Endometrial microvascular endothelial cells (primary cell): ENCODE data around the gene CPA5. TPM values are rescaled to one million over a fixed set of nuclear protein-coding genes. Genes with fewer than 3 reads are reported as not detected.

Experiments used
- in situ Hi-C: cut with HindIII; loops from 2 replicates; pipeline ENCODE4 v1.10.0; 2017; ENCODE audit warnings: low sequenced_read_pairs, low pct_unique_long_range_greater_than_20kb; ENCODE audit errors: inconsistent ontology term
- total RNA-seq: library from RNA; depleted of rRNA; stranded (reverse); fragments of >200 nt; gene quantifications from one replicate; pipeline ENCODE4 v1.2.3, GENCODE V29; 2015; ENCODE audit errors: inconsistent ontology term

The CPA5 gene
- total RNA-seq, 1 donor from 2014 or later: not detected

DNA sequence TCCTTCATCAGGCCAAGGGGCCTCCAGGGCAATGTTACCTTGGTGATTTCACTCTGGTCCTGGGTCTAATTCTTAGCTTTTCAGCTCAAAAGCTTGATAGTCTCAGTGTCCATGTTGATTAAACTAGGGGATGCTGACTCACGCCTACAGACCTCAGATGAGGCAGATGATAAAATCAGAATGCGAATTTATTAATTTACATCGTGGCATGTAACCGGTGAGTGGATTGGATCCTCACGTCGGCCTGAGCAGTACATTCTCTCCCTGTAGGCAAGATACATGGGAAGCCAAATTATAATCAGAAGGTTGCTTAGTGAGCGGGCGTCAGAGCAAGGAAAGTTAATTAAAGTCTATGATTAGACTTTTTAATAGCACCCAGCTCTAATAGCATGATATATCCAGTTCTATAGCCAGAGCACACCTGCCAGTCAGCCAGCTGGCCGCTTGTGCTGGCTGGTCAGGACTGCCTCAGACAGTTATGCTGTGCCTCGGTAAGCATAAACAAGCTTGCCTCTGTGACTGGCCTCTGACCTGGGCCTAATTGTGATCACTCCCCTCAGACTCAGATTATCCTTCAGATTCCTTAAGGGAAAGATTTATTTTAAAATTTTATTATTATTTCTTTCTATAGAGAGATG is 20.2 kb upstream of the CPA5 start:
- in situ Hi-C loops: no loop called here

DNA sequence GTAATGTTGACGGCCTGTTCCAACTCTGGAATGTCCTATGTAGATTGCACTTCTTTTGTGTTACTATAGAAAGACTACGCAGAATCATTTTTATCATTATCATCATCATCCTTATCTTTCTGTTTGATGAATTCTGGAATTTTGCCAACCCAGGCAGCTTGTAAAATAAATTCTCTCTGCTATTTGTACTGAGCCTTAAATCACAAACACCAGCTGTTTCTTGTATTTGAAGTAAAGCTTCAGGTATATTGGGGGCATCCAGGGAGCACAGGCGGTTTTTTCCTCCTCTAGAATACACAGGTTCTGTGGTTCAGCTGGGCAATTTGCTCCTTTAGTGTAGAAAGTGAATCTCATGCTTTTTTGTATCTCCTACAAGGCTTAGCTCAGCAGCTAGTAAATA is 14.9 kb upstream of the CPA5 start:
- in situ Hi-C loops: no loop called here

DNA sequence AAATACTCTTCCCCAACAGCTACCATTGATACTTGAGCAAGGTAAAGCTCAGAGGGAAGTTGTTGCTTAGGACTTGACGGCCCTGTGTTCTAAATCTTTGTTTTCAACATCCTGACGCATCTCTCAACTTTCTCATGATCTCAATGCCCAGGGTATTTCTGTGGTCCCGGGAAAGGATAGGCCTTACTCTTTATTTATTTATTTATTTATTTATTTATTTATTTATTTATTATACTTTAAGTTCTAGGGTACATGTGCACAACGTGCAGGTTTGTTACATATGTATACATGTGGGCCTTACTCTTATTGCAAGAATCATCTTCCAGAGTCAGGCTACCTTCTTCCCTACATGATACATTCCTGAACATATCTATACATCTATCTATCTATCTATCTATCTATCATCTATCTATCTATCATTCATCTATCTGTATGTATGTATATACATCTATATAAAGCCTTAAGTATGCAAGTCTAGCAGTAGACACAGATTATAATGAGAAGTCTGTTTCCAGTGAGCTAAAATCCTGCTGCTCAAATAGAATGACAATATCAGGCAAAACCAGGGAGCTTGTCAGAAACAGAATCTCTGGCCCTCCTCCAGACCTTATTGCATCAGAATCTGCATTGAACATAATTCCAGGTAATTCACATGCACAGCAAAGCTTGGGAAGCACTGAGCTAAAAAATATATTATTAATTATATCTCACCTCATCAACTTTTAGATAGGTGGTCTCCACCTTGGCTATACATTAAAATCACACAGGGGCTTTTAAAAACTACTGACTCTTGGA is 12.2 kb upstream of the CPA5 start:
- in situ Hi-C loops: no loop called here

DNA sequence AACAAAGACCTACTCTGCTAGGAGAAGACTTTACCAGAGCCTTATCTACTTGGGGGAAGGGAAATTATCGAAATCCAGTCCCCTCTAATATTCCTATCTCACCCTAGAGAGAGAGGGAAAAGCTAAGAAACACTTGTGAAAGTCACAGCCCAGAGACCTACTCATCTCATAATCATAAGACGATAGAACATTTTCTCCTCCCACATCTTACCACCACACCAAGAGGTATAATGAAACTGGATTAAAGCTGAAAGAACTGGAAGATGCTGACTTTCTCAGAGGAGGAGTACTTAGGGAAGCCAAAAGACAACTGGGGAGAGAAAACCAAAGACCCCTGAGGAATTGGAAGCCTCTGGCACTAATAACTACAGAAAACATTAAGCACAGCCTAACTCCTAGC is 10.8 kb upstream of the CPA5 start:
- in situ Hi-C loops: no loop called here

DNA sequence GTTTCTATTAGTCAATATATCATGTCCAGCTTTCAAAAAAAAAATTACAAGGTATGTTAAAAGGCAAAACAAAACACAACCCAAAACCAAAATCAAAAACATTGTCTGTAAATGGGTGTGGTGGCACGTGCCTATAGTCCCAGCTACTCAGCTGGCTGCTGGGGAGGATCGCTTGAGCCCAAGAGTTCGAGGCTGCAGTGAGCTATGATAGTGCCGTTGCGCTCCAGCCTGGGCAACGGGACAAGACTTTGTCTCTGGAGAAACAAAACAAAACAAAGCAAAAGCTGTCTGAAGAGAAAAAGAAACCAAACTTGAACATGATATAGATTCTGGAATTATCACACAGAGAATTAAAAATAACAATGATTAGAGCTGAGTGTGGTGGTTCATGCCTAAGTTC is 10.3 kb upstream of the CPA5 start:
- in situ Hi-C loops: no loop called here

DNA sequence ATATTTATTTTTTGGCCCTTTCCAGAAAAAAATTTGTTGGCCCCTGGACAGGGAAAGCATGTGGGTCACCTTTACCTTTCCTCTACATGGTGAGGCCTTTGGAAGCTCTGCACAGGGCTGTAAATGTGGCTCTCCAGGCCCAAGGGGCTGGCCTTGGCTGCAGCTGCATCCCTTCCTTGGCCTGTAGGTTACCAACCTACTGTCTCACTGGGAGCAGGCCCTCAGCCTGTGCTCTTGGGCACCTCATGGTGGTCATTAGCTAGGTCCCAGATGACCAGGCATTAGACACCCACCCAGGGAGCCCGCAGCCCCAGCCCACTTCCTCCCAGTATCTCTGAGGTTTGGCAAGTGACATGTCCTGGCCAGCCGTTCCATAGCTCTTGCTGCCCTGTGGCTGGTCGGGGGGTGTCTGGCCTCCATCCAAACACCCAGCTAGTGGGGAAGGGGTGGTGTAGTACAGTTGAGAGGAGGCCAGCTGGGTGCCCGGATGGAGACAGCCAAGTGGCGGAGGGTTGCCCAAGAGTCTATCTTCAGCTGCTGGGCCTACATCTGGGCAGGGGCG is 7.1 kb upstream of the CPA5 start:
- in situ Hi-C loops: no loop called here

DNA sequence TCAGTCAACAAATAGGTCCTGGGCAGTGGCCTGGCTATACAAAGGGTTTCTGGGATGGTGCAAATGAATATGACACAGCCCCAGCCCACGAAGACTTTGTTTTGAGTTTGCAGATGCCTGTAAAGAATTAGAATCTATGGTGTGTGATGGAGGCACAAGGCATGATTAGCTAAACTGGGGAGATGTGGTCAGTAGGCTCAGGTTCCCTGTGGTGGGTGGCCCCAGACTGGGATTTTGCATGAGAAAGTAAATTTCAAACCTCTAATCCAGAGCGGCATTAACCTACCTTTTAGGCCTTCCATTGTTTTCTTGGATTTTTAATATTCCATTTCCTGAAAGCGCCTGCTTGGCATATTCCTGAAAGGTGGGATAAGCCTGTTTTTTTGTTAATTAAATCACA is 6.4 kb upstream of the CPA5 start:
- in situ Hi-C loops: no loop called here

DNA sequence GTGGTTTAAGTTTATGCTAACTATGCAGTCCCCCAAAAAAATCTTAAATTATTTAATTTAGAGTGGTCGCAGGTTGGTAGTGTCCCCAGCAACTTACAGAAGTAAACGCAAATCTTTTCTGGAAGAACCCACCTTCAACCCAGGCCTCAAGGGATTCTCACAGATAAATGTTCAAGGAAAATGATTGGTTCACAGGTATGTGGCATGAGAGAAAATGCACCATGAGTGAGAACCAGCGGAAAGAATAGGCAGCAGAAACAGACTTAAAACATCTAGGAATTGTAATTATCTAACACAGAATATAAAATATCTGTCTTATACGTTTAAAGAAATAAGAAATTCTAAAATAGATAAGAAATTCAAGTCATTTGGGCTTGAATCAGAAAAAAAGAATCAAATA is 2.7 kb upstream of the CPA5 start:
- in situ Hi-C loops: no loop called here

DNA sequence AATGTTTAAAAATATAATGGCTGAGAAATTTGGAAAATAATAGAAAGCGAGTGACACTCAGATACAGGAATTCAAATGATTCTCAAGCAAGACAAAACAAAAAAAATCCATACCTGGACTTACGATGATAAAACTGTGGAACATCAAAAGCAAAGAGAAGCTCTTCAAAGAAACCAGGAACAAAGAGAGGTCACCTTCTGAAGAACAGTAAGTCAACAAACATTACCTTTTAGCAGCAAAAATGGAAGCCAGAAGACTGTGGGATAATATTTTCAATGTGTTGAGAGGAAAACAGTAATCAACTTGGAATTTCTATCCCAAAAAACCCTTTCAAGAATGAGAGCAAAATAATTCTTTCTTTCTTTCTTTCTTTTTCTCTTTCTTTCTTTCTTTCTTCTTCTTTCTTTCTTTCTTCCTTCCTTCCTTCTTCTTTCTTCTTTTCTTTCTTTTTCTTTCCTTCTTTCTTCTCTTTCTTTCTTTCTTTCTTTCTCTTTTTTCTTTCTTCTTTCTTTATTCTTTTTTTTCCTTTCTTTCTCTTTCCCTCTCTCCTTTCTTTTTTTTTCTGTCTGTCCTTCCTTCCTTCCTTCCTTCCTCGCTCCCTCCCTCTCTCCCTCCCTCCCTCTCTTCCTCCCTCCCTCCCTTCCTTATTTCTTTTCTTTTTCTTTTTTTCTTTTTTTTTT is 1.8 kb upstream of the CPA5 start:
- in situ Hi-C loops: no loop called here

DNA sequence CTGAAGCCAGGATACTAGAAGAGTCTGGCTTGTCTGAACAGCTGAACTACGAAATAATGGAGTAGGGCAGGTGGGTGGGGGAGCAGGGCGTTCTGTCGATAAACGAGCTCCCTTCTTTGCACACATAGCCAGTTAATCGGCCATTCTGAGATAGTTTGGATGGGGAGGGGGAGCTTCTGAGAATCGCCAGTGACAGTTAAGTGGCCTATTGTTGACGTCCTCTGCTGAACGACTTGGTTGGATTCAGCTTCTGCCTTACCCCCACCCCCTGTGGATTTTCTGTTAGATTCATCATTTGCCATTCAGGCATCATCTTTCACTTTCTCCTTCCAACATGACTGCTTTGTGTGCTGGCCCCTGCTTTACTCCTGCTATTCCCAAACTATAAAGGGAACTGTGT is 520 bp downstream of the CPA5 start:
- in situ Hi-C loops: no loop called here

DNA sequence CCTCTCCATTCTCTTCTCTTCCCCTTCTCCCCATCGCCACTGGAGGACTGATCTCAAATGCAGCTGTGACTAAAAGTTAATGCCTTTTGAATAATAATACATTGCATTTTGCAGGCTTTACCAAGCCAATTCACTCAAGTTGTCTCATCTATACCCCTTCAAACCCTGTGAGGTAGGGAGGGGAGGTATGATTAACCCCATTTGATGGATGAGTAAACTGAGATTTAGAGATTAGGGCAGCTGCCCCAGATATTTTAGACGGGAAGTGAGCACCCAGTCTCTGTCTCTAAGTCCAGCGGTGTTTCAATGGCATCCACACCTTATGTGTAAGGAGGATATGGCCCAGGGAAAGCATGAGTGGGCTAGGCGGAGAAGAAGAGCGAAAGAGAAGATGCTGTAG is 1.1 kb downstream of the CPA5 start:
- in situ Hi-C loops: no loop called here

DNA sequence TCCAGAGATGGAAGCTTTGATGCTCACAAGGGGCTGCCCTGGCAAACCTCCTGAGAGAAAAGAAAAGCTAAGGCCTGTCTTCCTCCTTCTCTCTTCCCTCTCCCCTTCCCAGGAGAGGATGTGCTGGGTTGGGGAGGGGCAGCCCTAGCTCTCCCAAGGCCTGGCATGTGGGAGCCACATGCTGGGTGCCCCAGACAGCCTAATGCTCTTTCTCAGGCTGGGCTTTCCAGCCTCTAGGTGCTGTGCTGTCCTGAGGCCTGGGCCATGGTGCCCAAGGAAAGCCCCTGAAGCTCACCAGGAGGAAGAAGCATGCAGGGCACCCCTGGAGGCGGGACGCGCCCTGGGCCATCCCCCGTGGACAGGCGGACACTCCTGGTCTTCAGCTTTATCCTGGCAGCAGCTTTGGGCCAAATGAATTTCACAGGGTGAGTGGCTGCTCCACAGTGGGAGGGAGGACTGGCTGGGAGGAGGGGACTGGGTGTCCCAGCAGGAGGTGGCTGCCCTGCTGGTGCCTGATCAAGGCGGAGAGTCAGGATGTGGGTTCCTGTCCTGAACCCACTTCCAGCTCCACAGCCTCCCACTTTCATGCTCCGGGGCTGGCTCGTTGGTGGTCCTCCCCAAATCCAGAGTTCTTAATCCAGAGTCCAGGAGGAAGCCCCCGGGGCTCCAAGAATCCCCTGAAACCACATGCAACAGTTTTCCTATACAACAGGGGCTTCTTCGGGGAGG is 1.7 kb downstream of the CPA5 start:
- in situ Hi-C loops: no loop called here

DNA sequence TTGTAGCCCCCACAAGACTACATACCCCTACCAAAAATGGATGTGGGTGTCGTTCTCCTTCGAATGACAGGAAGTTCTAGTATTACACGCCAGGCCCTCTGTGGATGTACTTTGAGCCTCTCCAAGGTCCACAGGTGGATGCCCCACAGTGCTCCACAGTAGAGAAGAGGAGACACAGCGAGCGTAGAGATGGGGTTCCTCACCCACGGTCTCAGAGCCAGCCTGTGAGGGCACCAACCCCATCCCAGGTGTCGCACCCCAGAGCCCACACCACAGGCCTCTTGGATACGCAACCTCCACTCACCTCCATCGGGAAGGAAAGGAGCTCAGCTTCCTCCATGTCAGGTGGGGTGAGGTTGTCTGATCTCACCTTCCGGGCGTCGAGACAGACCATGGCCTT is 2.3 kb downstream of the CPA5 start:
- in situ Hi-C loops: no loop called here

DNA sequence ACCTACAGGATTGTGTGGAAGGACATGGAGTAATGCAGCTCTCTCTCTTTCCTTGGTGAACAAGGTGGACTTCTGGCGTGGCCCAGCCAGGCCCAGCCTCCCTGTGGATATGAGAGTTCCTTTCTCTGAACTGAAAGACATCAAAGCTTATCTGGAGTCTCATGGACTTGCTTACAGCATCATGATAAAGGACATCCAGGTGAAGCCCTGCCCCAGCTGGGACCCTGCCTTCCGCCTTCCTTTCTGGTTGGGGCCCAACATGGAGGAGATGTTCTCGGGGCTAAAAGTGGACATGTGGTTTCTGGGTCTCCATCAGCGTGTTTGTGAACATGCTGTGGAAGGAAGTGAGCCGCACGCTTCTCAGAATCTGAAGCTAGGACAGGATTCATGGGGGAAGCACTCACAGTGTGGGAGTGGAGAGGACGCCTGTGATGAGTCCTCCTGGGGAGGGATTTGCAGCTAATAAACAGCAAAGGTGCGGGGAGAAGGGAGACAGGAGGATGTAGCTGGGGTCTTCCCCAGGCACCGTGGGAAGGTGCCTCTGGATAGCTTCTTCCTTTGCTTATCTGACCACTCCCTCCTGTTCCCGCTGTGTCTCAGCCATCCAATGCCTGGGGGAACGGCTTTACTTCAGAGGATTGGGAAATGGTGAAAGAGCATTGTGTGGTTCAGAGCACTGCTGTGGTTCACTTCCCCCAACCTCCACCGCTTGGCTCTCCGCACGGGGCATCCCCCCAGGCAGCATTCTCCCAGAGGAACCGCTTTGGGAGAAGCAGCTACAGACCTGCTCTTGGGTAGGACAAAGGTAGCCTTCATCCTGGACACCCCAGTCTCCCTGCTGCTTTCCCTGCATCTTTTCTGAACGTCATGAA is 5.5 kb downstream of the CPA5 start:
- in situ Hi-C loops: no loop called here

DNA sequence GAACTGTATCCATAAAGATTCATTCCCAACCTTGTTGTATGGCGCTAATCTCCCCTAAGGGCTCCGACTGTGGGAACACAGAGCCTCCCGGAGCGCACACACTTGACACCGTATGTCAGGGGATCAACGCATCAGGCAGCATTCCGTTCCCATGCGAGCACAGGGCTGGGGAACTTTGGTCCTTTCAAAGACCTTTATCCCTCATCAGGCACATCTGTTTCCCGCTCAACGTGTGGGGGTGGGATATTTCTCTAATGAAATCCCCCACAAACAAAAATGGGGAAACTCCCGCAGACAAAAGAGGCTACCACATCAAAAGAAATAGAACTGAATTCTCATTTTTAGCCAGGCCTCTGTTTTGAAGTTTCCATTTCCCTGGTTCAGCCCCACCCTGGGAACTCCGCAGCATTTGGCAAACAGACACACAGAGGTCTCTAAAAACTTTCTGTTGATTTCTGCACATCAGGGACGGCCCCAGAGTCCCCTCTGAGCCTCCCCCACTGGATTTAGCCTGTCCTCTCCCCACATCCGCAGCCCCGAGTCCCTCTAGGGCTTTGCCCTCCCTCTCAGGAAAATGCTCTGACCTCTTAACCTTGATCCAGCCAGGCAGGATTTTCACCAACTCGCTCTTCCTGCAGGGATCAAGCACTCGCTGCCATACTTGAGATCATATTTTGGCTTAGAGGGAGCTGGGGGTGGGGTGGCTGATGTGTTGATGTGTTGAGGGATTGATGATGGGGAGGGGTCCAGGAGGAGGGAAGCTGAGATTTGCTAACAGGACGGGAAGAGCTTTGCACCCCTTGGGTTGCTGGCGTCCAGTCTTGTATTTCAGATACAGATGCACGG is 6.6 kb downstream of the CPA5 start:
- in situ Hi-C loops: no loop called here

DNA sequence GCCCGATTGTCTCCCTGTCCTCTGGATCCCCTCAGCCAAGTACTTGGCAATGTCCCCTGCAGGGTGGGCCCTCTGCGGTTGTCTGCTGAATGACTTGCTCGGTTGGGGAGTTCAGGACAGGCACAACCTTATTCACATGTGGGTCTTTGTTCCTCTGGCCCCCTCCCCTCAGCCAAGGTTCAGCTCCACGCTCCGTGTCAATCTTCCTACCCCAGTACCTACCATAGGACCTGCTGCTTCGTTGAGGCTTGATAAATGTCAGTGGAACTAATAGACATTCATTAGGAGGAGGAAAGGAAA is 7.1 kb downstream of the CPA5 start:
- in situ Hi-C loops: no loop called here

DNA sequence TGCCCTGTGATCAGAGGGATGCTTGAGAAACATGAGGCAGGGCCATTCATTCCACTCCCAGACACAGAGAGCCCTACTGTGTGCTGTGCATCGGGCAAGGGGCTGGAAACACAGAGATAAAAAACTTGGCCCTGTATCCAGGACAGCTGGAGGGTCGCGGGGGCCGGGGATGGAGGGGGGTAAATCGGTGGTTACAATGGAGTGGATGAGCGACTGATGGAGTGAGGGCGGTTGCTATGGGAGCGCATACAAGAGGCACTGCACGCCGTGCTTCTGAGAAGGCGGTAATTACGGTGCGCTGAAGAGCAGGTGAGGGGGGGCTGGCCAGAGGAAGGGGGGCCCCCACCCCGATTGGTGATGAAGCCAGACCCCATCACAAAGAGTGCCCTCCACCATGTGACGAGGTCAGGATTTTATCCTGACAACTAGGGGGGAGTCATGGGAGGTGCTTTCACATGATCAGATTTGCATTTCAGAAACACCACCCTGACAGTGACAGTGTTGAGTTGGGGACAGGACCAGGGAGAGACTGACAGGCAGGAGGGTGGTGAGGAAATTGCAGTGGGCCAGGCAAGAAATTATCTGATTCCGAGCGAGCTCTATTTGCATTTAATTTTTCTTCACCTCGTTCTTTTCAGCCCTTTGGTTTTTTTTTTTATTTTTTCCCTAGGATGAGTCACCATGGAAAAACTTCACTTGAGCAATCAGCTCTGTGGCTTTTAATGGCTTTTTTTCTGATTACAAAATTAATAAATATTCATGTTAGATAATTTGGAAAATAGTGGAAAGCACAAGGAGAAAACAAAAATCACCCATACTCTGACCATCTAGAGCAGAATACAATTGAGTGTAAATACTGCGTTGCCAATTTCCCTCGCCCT is 7.8 kb downstream of the CPA5 start:
- in situ Hi-C loops: no loop called here
